ENCODE measurements around the gene ZNF497.

Gene ZNF497

GRCh38 chr19:58356766-58357480, 5.6 kb downstream of the ZNF497 start:
- Histone ChIP-seq H3K9ac (ENCODE audit: low read length) (no peak overlapping the region), H3K4me1 (ENCODE audit: insufficient read depth, low read length) (no peaks in the 10 kb centered on the region), H3K9me3 (ENCODE audit: low read length) (no peaks in the 10 kb centered on the region), H3K27me3 (ENCODE audit: control insufficient read depth in 1 of 2, insufficient read depth in 2 of 2, low read length in 2 of 2) (peaks cover 29 to 52% of the 10 kb centered on the region in 2 donors), H3K36me3 (ENCODE audit: insufficient read depth, low read length) (no peaks in the 10 kb centered on the region), H3K27ac (ENCODE audit: low read depth, low read length) (no peak overlapping the region), H3K4me3 (ENCODE audit: low read depth in 1 of 2, low read length in 2 of 2) (no peak overlapping the region)

GRCh38 chr19:58355908-58356765, 6.4 kb downstream of the ZNF497 start:
- Histone ChIP-seq H3K4me3 (ENCODE audit: low read depth in 1 of 2, low read length in 2 of 2) (no peak overlapping the region), H3K9me3 (ENCODE audit: low read length) (no peaks in the 10 kb centered on the region), H3K27ac (ENCODE audit: low read depth, low read length) (no peak overlapping the region), H3K9ac (ENCODE audit: low read length) (no peak overlapping the region), H3K27me3 (ENCODE audit: control insufficient read depth in 1 of 2, insufficient read depth in 2 of 2, low read length in 2 of 2) (peaks cover 29 to 60% of the 10 kb centered on the region in 2 donors), H3K36me3 (ENCODE audit: insufficient read depth, low read length) (no peaks in the 10 kb centered on the region), H3K4me1 (ENCODE audit: insufficient read depth, low read length) (no peaks in the 10 kb centered on the region)

GRCh38 chr19:58355215-58355796, 7.2 kb downstream of the ZNF497 start:
- Histone ChIP-seq H3K36me3 (ENCODE audit: insufficient read depth, low read length) (no peaks in the 10 kb centered on the region), H3K27me3 (ENCODE audit: control insufficient read depth in 1 of 2, insufficient read depth in 2 of 2, low read length in 2 of 2) (peaks cover 29 to 67% of the 10 kb centered on the region in 2 donors), H3K9ac (ENCODE audit: low read length) (no peak overlapping the region), H3K4me1 (ENCODE audit: insufficient read depth, low read length) (no peaks in the 10 kb centered on the region), H3K4me3 (ENCODE audit: low read depth in 1 of 2, low read length in 2 of 2) (no peak overlapping the region), H3K27ac (ENCODE audit: low read depth, low read length) (no peak overlapping the region), H3K9me3 (ENCODE audit: low read length) (no peaks in the 10 kb centered on the region)

GRCh38 chr19:58354478-58355030, 8.0 kb downstream of the ZNF497 start:
- Histone ChIP-seq H3K4me3 (ENCODE audit: low read depth in 1 of 2, low read length in 2 of 2) (no peak overlapping the region), H3K9ac (ENCODE audit: low read length) (no peak overlapping the region), H3K27me3 (ENCODE audit: control insufficient read depth in 1 of 2, insufficient read depth in 2 of 2, low read length in 2 of 2) (peaks cover 29 to 74% of the 10 kb centered on the region in 2 donors)

GRCh38 chr19:58353717-58354477, 8.7 kb downstream of the ZNF497 start:
- Histone ChIP-seq H3K4me1 (ENCODE audit: insufficient read depth, low read length) (no peaks in the 10 kb centered on the region), H3K9me3 (ENCODE audit: low read length) (no peaks in the 10 kb centered on the region), H3K27ac (ENCODE audit: low read depth, low read length) (no peak overlapping the region), H3K4me3 (ENCODE audit: low read depth in 1 of 2, low read length in 2 of 2) (no peak overlapping the region), H3K36me3 (ENCODE audit: insufficient read depth, low read length) (no peaks in the 10 kb centered on the region), H3K27me3 (ENCODE audit: control insufficient read depth in 1 of 2, insufficient read depth in 2 of 2, low read length in 2 of 2) (peaks cover 29 to 80% of the 10 kb centered on the region in 2 donors), H3K9ac (ENCODE audit: low read length) (no peak overlapping the region)

More at GRCh38 chr19:58354478-58355030, 8.0 kb downstream of the ZNF497 start:
- Histone ChIP-seq H3K27ac (ENCODE audit: low read depth, low read length) (no peak overlapping the region), H3K9me3 (ENCODE audit: low read length) (no peaks in the 10 kb centered on the region), H3K36me3 (ENCODE audit: insufficient read depth, low read length) (no peaks in the 10 kb centered on the region), H3K4me1 (ENCODE audit: insufficient read depth, low read length) (no peaks in the 10 kb centered on the region)

- no peaks in the 10 kb centered on the region for H3K36me3 ChIP-seq (ENCODE audit: insufficient read depth, low read length)
- no peaks in the 10 kb centered on the region for H3K9me3 ChIP-seq (ENCODE audit: low read length)
- H3K4me1 ChIP-seq (ENCODE audit: insufficient read depth, low read length): no peaks in the 10 kb centered on the region
- H3K27me3 ChIP-seq (ENCODE audit: control insufficient read depth in 1 of 2, insufficient read depth in 2 of 2, low read length in 2 of 2): peaks cover 29 to 78% of the 10 kb centered on the region in 2 donors
- H3K27ac ChIP-seq (ENCODE audit: low read depth, low read length): no peak within 1 kb of the TSS
- H3K9ac ChIP-seq (ENCODE audit: low read length): no peak within 1 kb of the TSS
- no peak within 1 kb of the TSS for H3K4me3 ChIP-seq (ENCODE audit: low read depth in 1 of 2, low read length in 2 of 2)
These were observed 9.5 kb downstream of the ZNF497 start, which contains the start of gene A1BG for GRCh38 chr19:58352760-58353671. TSS of gene A1BG (minus strand) at chr19:58353492. CDS start at chr19:58353437, 55 bp downstream.

- H3K4me3 ChIP-seq (ENCODE audit: low read depth in 1 of 2, low read length in 2 of 2): no peak overlapping the region
- no peak overlapping the region for H3K27ac ChIP-seq (ENCODE audit: low read depth, low read length)
- peaks cover 29 to 72% of the 10 kb centered on the region in 2 donors for H3K27me3 ChIP-seq (ENCODE audit: control insufficient read depth in 1 of 2, insufficient read depth in 2 of 2, low read length in 2 of 2)
- no peak overlapping the region for H3K9ac ChIP-seq (ENCODE audit: low read length)
- no peaks in the 10 kb centered on the region for H3K4me1 ChIP-seq (ENCODE audit: insufficient read depth, low read length)
- no peaks in the 10 kb centered on the region for H3K36me3 ChIP-seq (ENCODE audit: insufficient read depth, low read length)
- no peaks in the 10 kb centered on the region for H3K9me3 ChIP-seq (ENCODE audit: low read length)
These were observed 10.4 kb downstream of the ZNF497 start for GRCh38 chr19:58351990-58352755.

GRCh38 chr19:58351558-58351878, 11.0 kb downstream of the ZNF497 start:
- Histone ChIP-seq H3K27me3 (ENCODE audit: control insufficient read depth in 1 of 2, insufficient read depth in 2 of 2, low read length in 2 of 2) (peaks cover 29 to 72% of the 10 kb centered on the region in 2 donors), H3K9ac (ENCODE audit: low read length) (no peak overlapping the region), H3K36me3 (ENCODE audit: insufficient read depth, low read length) (no peaks in the 10 kb centered on the region)

GRCh38 chr19:58350871-58351557, 11.5 kb downstream of the ZNF497 start:
- peaks cover 29 to 68% of the 10 kb centered on the region in 2 donors for H3K27me3 ChIP-seq (ENCODE audit: control insufficient read depth in 1 of 2, insufficient read depth in 2 of 2, low read length in 2 of 2)
- no peaks in the 10 kb centered on the region for H3K9me3 ChIP-seq (ENCODE audit: low read length)
- H3K4me1 ChIP-seq (ENCODE audit: insufficient read depth, low read length): no peaks in the 10 kb centered on the region
- H3K9ac ChIP-seq (ENCODE audit: low read length): no peak overlapping the region
- no peaks in the 10 kb centered on the region for H3K36me3 ChIP-seq (ENCODE audit: insufficient read depth, low read length)
- H3K4me3 ChIP-seq (ENCODE audit: low read depth in 1 of 2, low read length in 2 of 2): no peak overlapping the region
- no peak overlapping the region for H3K27ac ChIP-seq (ENCODE audit: low read depth, low read length)

More at GRCh38 chr19:58351558-58351878, 11.0 kb downstream of the ZNF497 start:
- Histone ChIP-seq H3K4me1 (ENCODE audit: insufficient read depth, low read length) (no peaks in the 10 kb centered on the region), H3K27ac (ENCODE audit: low read depth, low read length) (no peak overlapping the region), H3K9me3 (ENCODE audit: low read length) (no peaks in the 10 kb centered on the region), H3K4me3 (ENCODE audit: low read depth in 1 of 2, low read length in 2 of 2) (no peak overlapping the region)
